GM19372 (cell line): Measurements from ENCODE around the gene CCDC85C.

Experiments
- ATAC-seq: cut with Tn5 transposase; IDR thresholded peaks from one replicate; pipeline ENCODE4 v1.9.1; 2021; ENCODE audit warnings: mild to moderate bottlenecking, low read depth, moderate library complexity; ENCODE audit not compliant: unreplicated experiment

CCDC85C gene

GRCh38 chr14:99609245-99610170 is 5.5 kb upstream of the CCDC85C start:
- ATAC-seq, result no peak

GRCh38 chr14:99608591-99608990 is 4.6 kb upstream of the CCDC85C start:
- no peak for ATAC-seq

GRCh38 chr14:99606359-99606758 is 2.4 kb upstream of the CCDC85C start:
- no peak for ATAC-seq

- ATAC-seq, result peak; percentile 34
Observed at GRCh38 chr14:99605299-99605961, 1.4 kb upstream of the CCDC85C start.

GRCh38 chr14:99604766-99605298 is 825 bp upstream of the CCDC85C start:
- peak; percentile 13 for ATAC-seq

- ATAC-seq, result peak; percentile 80
Observed at GRCh38 chr14:99604278-99604765, 315 bp upstream of the CCDC85C start.

GRCh38 chr14:99602788-99603415 is 1.1 kb downstream of the CCDC85C start:
- no peak for ATAC-seq

- no peak for ATAC-seq
Observed at GRCh38 chr14:99602054-99602787, 1.8 kb downstream of the CCDC85C start.

- ATAC-seq, result no peak
Observed at GRCh38 chr14:99601361-99601831, 2.6 kb downstream of the CCDC85C start.

GRCh38 chr14:99600232-99600888 is 3.6 kb downstream of the CCDC85C start:
- no peak for ATAC-seq

GRCh38 chr14:99599393-99599792 is 4.6 kb downstream of the CCDC85C start:
- no peak for ATAC-seq

- no peak for ATAC-seq
Observed at GRCh38 chr14:99598774-99599173, 5.2 kb downstream of the CCDC85C start.

- no peak for ATAC-seq
Observed at GRCh38 chr14:99597911-99598600, 6.0 kb downstream of the CCDC85C start.

GRCh38 chr14:99596772-99597171 is 7.2 kb downstream of the CCDC85C start:
- no peak for ATAC-seq

- ATAC-seq, result no peak
Observed at GRCh38 chr14:99596071-99596627, 7.9 kb downstream of the CCDC85C start.

GRCh38 chr14:99595524-99595923 is 8.5 kb downstream of the CCDC85C start:
- ATAC-seq, result no peak

GRCh38 chr14:99595034-99595433 is 9.0 kb downstream of the CCDC85C start:
- ATAC-seq, result peak; percentile 91

- ATAC-seq, result no peak
Observed at GRCh38 chr14:99593971-99594841, 9.8 kb downstream of the CCDC85C start.
